BJ (cell line): ENCODE measurements around the gene CYB561D2. TPM values are rescaled to one million over a fixed set of nuclear protein-coding genes. Genes with fewer than 3 reads are reported as not detected.

ENCODE experiments used
- CTCF ChIA-PET: fragments of 350-600 bp; formaldehyde crosslinking; extraction: SDS; loops from one replicate; lab custom pipeline; 2021; ENCODE audit warnings: antibody characterized with exemption, inconsistent platforms; lab: Yijun Ruan, JAX
- POLR2A ChIA-PET: fragments of 300-600 bp; sonication (Branson Sonifier 250); formaldehyde crosslinking; extraction: SDS; loops from one replicate; lab custom pipeline; 2021; ENCODE audit warnings: antibody characterized with exemption; lab: Charles Lee
- DNase-seq: peaks from one replicate; pipeline ENCODE4 v3.0.0-alpha.2; 2011; ENCODE audit warnings: low read depth
- H3K27me3 ChIP-seq: 2 replicates; pipeline ENCODE4 v1.6.0; 2011; ENCODE audit warnings: low read length; ENCODE audit not compliant: control insufficient read depth, insufficient read depth
- H3K36me3 ChIP-seq: 2 replicates; pipeline ENCODE4 v1.5.1; 2011; ENCODE audit warnings: low read length; ENCODE audit not compliant: control insufficient read depth, insufficient read depth
- H3K4me3 ChIP-seq: 2 replicates; pipeline ENCODE4 v1.5.1; 2011; ENCODE audit warnings: low read depth, mild to moderate bottlenecking, control low read depth, low read length
- CTCF ChIP-seq: IDR thresholded peaks from 2 replicates; pipeline ENCODE4 v1.5.1; 2011; ENCODE audit warnings: low read depth, mild to moderate bottlenecking, control low read depth, inconsistent platforms, low read length, moderate library complexity; ENCODE audit not compliant: insufficient read depth
- polyA plus RNA-seq: library from polyadenylated mRNA; depleted of rRNA; stranded (reverse); fragments of >200 nt; gene quantifications from 2 replicates; pipeline ENCODE4 v1.2.3, GENCODE V29; 2011

The CYB561D2 gene
- polyA plus RNA-seq, 1 experiment: 39.3 TPM

DNA sequence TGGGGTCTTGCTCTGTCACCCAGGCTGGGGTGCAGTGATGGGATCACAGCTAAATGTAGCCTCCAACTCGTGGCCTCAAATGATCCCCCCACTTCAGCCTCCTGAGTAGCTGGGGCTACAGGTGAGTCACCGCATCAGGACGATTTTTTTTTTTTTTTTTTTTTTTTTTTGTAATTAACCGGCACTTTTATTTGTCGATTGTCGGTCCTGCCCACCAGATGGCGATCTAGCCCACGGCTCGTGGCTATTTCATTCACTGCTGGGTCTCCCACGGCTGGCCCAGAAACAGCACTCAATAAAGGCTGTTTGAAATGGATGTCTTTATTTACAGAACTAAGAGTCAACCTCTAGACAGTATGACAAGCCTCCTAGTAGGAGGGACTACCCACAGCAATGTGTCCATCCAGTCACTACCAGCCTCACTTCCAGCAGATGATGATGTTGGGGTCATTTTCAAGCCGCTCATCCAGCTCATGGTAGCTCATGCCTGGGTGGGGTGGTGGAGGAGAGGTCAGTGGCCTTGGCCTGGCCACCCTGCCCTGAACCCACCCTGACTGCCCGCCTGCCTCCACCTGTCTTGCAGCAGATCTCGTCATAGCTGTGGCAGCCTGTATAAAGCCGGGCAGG is 3.4 kb upstream of the CYB561D2 start:
- Histone ChIP-seq H3K36me3 (peaks cover 2% of the 10 kb centered on the region; the same call in 1 of the 2 replicates), H3K27me3 (no peaks in the 10 kb centered on the region), H3K4me3 (no peak overlapping the region)
- peak; percentile 72 for TF ChIP-seq CTCF
- no peak for DNase-seq
- CTCF ChIA-PET: interaction anchor here (0.7 to 7.3 kb wide), 17 partner anchors 10 to 266 kb away, joined by 3 to 98 read pairs (median 3); partner anchors contain the start of gene CISH
- POLR2A ChIA-PET: no interaction called here

DNA sequence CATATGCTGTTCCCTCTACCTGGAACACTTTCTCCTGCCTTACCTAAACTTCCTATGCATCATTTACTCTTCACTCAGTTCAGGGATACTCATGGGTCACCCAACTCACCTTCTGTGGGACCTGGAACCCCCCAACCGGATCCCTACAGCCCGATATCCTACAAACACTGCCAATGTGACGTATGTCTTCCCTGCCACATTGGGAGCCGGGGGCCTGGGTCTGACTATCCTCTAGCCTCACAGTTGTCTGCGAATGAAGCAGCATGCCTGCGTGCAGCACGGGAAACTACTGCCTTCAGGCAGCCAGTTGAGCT is 492 bp upstream of the CYB561D2 start:
- POLR2A ChIA-PET: interaction anchor here (0.7 kb wide), 1 partner anchor 13 kb away, joined by 5 read pairs; no protein-coding TSS in a partner anchor
- peaks cover 18% of the 10 kb centered on the region for H3K36me3 ChIP-seq
- peak overlapping the region; percentile 85 for H3K4me3 ChIP-seq
- H3K27me3 ChIP-seq: no peaks in the 10 kb centered on the region
- no peak for TF ChIP-seq CTCF
- no peak for DNase-seq
- CTCF ChIA-PET: interaction anchor here (0.8 to 7.3 kb wide), 7 partner anchors 7 to 203 kb away, joined by 3 to 98 read pairs (median 4); partner anchors contain the start of gene RASSF1

DNA sequence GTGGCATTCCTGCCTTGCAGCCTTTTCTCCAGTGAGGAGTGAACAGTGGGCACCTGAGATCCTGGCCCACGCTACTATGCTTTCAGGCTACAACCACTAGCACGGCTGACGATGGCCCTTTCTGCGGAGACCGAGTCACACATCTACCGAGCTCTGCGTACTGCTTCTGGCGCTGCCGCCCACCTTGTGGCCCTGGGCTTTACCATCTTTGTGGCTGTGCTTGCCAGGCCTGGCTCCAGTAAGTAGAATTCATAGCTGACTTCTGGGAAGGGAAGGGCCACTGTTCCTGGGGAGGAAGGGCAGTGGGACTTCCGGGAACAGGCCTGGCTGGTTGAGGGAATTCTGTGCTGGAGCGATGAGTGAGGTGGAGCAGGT is 648 bp downstream of the CYB561D2 start:
- Histone ChIP-seq H3K36me3 (peaks cover 23% of the 10 kb centered on the region), H3K27me3 (no peaks in the 10 kb centered on the region), H3K4me3 (peak overlapping the region; percentile 85)
- ChIA-PET POLR2A (no interaction called here), CTCF (interaction anchor here (0.6 to 7.3 kb wide), 6 partner anchors 11 to 199 kb away, joined by 4 to 98 read pairs (median 8); partner anchors contain the start of gene RASSF1)
- TF ChIP-seq CTCF: no peak
- DNase-seq: no peak

DNA sequence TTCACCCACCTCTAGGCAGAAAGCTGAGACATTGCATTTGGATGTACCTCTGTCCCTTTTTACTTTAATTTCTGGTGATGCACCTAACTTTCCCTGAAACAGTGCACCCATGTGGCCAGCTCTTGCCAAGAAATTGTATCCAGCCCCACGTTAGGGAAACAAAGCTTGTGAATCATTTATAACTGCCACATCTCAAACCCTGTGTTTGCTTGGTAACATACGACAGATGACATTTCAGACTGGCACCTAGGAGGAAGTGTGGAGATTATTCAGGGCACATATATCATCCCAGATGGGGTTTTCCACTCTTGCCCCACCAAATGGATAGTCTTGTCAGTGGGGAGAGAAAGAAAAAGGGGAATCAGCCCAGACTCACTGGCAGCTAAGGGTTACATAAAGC is 2.1 kb downstream of the CYB561D2 start:
- no peaks in the 10 kb centered on the region for H3K27me3 ChIP-seq
- no peak for DNase-seq
- no peak overlapping the region for H3K4me3 ChIP-seq
- H3K36me3 ChIP-seq: peaks cover 25% of the 10 kb centered on the region
- CTCF ChIA-PET: interaction anchor here (1.8 kb wide), 2 partner anchors 13 to 16 kb away, joined by 4 to 5 read pairs; partner anchors contain the start of gene RASSF1
- peak; percentile 33 for TF ChIP-seq CTCF
- POLR2A ChIA-PET: no interaction called here

DNA sequence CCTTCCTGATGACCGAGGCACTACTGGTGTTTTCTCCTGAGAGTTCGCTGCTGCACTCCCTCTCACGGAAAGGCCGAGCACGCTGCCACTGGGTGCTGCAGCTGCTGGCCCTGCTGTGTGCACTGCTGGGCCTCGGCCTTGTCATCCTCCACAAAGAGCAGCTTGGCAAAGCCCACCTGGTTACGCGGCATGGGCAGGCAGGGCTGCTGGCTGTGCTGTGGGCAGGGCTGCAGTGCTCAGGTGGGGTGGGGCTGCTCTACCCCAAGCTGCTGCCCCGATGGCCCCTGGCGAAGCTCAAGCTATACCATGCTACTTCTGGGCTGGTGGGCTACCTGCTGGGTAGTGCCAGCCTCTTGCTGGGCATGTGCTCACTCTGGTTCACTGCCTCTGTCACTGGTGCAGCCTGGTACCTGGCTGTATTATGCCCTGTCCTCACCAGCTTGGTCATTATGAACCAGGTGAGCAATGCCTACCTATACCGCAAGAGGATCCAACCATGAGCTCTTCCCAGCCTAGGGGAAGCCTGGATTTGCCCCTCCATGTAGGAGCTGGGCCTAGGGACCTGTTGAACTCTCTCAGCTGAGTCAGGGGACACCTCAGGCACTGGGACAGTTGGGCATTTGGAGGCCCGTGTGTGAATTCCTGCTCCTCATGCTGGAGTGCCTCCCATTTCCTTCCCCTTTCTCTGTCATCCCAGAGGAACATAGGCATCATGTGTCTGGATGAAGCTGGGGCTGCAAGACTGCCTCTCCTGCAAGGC is 2.8 kb downstream of the CYB561D2 start:
- peaks cover 23% of the 10 kb centered on the region for H3K36me3 ChIP-seq
- H3K4me3 ChIP-seq: no peak overlapping the region
- CTCF ChIA-PET: interaction anchor here (0.9 to 1.8 kb wide), 4 partner anchors 14 to 189 kb away, joined by 3 to 5 read pairs (median 4); partner anchors contain the start of gene RASSF1
- no peak for TF ChIP-seq CTCF
- H3K27me3 ChIP-seq: no peaks in the 10 kb centered on the region
- no peak for DNase-seq
- POLR2A ChIA-PET: interaction anchor here (0.8 kb wide), 1 partner anchor 1835 kb away, joined by 11 read pairs; no protein-coding TSS in a partner anchor
